ENCODE measurements around the gene PRPF19.

Gene PRPF19

GRCh38 chr11:60906132-60906972, at the start of gene PRPF19:
PRPF19 (minus strand) TSS chr11:60906585; CDS start chr11:60906382, 203 bp downstream.
- DNase-seq, result peak; percentile 97

- no peak for DNase-seq
Observed at GRCh38 chr11:60955571-60955970, 49.2 kb upstream of the PRPF19 start.

- no peak for DNase-seq
Observed at GRCh38 chr11:60954421-60954820, 48.0 kb upstream of the PRPF19 start.

GRCh38 chr11:60953781-60954180, 47.4 kb upstream of the PRPF19 start:
- DNase-seq, result peak; percentile 28

DNA sequence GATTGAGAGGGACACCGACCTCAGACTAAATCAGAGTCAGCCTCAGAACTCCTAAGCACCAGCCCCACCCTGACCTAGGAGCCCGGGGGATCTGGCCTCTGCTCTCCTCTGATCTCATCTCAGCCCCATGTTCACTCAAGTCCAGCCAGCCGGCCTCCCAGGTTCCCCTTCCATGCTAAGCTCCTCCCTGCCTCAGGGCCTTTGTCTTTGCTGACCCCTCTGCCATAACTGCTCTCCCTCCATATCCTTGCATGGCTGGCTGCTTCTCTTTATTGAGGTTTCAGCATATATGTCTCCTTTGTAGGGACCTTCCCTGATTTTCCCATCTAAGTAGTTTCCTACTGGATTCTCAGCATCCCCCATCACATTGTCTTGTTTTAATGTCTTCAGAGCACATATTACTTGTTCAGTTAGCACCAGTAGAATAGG, 46.4 kb upstream of the PRPF19 start:
- no peak for DNase-seq

GRCh38 chr11:60951904-60952741, 45.7 kb upstream of the PRPF19 start, which contains the start of gene SLC15A3:
SLC15A3 (minus strand) TSS chr11:60952176; CDS start chr11:60951551, 625 bp downstream.
- DNase-seq, result peak; percentile 72

DNA sequence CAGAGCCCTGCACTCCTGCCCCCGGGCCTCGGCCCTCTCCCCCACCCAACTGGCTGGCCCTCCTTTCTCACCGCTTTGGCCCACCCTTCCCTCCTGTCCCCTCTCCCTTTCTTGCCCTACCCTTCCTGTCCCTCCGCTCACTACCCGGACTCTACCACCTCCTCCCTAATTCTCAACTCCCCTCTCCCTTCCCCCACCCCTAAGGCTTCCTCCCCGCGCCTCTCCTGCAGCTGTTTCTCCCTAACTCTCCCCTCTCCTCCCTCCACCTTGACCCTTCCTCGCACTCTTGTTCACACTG, 45.2 kb upstream of the PRPF19 start:
- peak; percentile 40 for DNase-seq

- DNase-seq, result peak; percentile 26
Observed at GRCh38 chr11:60950933-60951605, 44.7 kb upstream of the PRPF19 start.

GRCh38 chr11:60950024-60950423, 43.6 kb upstream of the PRPF19 start:
- DNase-seq, result peak; percentile 28

DNA sequence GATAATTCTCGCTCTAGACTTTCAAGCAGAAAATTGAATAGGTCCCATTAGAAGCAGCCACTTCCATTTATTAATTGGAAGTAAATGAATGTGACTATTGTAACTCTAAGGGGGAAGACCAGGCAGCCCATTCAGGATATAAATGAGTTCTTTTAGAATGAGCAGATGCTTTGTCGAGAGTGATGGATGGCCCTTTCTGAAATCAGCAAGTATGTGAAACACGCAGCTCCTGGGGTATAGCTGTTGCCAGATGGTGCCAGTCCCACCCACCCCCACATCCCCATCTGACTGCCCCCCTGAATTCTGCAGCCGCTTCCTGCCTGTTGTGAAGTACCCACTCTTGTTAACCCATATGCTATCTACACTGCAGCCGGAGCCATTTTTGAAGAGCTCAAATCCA, 41.9 kb upstream of the PRPF19 start:
- DNase-seq, result no peak

GRCh38 chr11:60947700-60948099, 41.3 kb upstream of the PRPF19 start:
- DNase-seq, result no peak

GRCh38 chr11:60946601-60947264, 40.3 kb upstream of the PRPF19 start:
- DNase-seq, result no peak

GRCh38 chr11:60945295-60945667, 38.9 kb upstream of the PRPF19 start:
- no peak for DNase-seq

DNA sequence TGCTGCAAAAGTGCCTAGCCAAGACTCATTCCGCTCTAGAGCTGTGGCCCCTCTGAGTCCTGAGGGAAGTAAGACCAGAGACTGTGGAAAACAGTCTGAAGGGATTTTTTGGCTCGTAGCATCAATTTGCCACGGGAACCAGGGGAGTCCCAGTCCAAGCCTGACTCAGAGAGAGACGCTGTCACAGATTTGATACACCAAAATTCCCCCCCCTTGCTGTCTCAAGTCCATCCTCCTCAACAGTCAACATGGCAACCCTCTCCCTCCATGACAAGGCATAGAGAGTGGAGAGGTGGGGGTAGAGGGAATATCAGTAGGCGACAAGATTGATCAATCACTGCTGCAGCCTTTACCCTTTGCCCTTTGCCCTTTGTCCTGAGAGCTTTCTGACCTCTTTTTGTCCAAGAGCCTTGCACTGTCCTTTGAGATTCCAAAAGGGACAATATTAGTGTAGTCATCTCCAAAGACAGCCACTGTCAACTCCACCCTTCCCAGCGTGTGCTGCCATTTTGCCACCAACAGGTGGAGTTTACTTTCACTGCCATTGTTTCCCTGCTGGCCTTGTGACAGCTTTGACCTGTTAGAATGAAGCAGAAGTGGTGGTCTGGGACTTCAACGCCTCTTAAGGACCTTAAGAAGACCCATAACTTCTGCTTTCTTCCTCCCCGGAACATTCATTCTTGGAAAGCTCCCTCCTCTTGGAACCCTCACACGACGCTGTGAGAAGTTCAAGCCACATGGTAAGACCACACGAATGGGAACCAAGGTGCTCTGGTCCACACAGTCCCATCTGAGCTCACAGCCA, 38.3 kb upstream of the PRPF19 start:
- no peak for DNase-seq

- DNase-seq, result no peak
Observed at GRCh38 chr11:60942970-60943565, 36.7 kb upstream of the PRPF19 start.

- DNase-seq, result no peak
Observed at GRCh38 chr11:60942219-60942618, 35.8 kb upstream of the PRPF19 start.

DNA sequence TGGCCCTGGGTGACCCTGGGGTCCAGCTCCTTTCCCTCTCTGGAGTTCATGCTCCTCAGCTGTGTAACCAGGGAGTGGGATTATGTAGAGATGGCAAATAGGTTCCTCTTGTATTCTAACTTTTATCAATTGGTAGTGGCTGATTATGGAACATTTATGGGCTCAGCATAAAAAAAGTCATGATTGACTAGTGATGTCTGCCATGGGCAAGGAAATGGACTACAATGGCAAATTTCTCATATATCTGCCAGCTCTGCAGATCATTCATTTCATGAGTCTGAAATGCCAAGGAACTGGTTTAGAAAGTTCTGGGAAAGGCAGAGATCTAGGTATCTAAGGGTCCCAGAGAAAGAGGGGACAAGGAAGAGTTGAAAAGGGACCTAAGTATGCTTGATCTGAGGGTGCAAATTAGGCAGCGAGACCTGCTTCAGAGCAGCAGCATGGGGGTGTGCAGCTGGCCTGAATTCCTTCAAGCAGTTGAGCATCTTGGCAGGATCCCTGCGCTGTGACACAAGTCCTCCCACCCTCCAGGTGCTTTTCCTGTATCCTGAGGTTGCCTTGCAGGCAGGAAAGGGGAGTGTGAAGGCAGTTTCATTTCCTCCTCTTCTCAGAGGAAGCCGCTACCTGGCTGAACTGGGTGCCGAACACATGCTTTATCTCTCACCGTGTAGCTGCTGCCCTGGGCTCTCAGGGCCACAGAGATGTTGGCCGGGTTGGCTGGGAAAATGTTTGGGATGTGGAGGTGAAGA, 35.2 kb upstream of the PRPF19 start:
- no peak for DNase-seq

DNA sequence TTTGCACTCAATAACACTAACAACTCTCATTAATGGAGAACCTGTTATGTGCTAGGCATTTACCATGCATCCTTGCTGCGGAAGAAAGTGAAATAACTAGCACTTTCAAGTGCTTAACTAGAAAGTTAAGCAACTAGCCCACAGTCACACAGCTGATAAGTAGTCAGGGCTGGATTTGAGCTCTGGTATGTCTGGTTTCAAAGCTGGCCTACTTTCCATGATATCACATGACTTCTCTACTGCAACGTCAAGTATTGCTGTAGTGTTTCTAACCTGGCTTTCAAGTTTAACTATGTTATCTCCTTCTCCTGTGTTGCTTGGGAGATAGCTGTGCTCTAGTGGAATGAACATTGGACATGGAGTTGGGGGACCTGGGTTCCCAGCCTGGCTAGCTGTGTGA, 33.5 kb upstream of the PRPF19 start:
- DNase-seq, result no peak

GRCh38 chr11:60939301-60939700, 32.9 kb upstream of the PRPF19 start:
- DNase-seq, result no peak

DNA sequence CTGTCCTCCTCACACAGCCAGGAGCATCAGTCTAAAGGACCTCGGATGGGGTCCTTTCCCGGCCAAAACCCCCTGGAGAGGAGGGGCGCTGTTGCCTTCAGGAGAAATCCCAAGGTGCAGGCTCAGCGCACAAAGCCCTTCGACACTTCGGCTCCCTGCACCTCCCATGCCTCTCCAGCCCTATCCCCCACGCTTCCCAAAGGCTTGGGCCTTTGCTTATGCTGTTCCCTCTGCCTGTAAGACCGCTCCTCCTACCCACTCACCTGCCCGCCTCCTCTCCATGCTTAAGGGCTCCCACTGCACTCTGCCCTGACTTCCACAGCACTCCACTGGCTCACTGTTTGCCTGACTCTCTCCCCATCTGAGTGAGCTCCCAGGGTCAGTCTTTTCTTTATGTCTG, 32.1 kb upstream of the PRPF19 start:
- DNase-seq, result no peak

DNA sequence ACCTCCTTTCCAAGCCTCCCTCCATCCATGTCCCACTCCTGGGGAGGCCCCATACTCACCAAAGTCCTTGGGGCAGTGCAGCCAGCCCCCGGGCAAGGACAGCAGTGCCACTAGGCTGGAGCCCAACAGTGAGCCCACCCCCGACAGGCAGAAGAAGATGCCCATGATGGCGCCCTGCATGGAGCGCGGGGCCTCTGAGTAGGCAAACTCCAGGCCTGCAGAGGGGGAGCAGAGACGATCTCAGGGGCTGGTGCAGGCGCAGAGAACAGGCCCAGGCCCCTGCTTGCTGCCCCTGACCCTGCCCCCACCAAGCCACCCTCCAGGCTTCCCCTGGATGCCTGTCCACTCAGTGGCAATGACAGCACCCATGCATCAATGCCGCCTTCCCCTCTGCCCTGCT, 31.4 kb upstream of the PRPF19 start:
- no peak for DNase-seq
